HCT116 (cell line): Measurements from ENCODE around the gene NKPD1. TPM values are rescaled to one million over a fixed set of nuclear protein-coding genes. Genes with fewer than 3 reads are reported as not detected.

ENCODE experiments used
- ATAC-seq: fragments of 200-7000 bp; cut with Tn5 transposase; 2 replicates; pipeline ENCODE4 v1.9.1; 2020; ENCODE audit warnings: mild to moderate bottlenecking, moderate library complexity
- BruUV-seq: library from RNA; stranded (reverse); fragments of 400-500 nt; replicated peaks from 2 replicates; lab custom pipeline; 2021; lab: Mats Ljungman, UMichigan
- CTCF ChIA-PET: fragments of 300-600 bp; sonication (Branson Sonifier 250); formaldehyde crosslinking; loops from one replicate; lab custom pipeline; 2021; ENCODE audit warnings: antibody characterized with exemption; lab: Charles Lee
- POLR2A ChIA-PET: fragments of 300-600, 350-600 bp; sonication (Branson Sonifier 250); formaldehyde crosslinking; loops from one replicate; lab custom pipeline; 2021; ENCODE audit warnings: antibody characterized with exemption; lab: Charles Lee
- RAD21 ChIA-PET, 2 experiments: fragments of 300-600 bp; sonication (Branson Sonifier 250); formaldehyde crosslinking; loops; one replicate each; lab custom pipeline; 2023; ENCODE audit warnings: low total read pairs in 2 of 2; ENCODE audit not compliant: uncharacterized antibody in 2 of 2, unreplicated experiment in 2 of 2, low non-redundant PET in 1 of 2; lab: Charles Lee
- DNase-seq: peaks from one replicate; pipeline ENCODE4 v3.0.0-alpha.2; 2010; ENCODE audit warnings: low read depth, low spot score
- H2AFZ ChIP-seq: fragments of 200-600 bp; shearing (Covaris generic), sonication (generic); 2 replicates; pipeline ENCODE4 v1.6.1; 2017; ENCODE audit warnings: low read depth, mixed run types, mixed read lengths, antibody characterized with exemption, low read length; ENCODE audit not compliant: poor library complexity, severe bottlenecking
- H3K27ac ChIP-seq: 2 replicates; pipeline ENCODE4 v1.5.1; 2012; ENCODE audit warnings: low read depth, low read length
- H3K27me3 ChIP-seq: fragments of 200-600 bp; sonication (generic); 2 replicates; pipeline ENCODE4 v1.6.1; 2016; ENCODE audit warnings: mixed run types, low read length, mixed read lengths; ENCODE audit not compliant: insufficient read depth
- H3K36me3 ChIP-seq, 2 experiments: fragments of 200-500 bp in 1 of 2; fragments of 200-600 bp in 1 of 2; sonication (Bioruptor generic) in 1 of 2; sonication (generic) in 1 of 2; 2 replicates each; pipeline versions ENCODE4 v1.5.1 to v1.6.1; 2014 to 2016; ENCODE audit warnings: low read length in 2 of 2, inconsistent platforms in 1 of 2, mixed read lengths in 1 of 2, mixed run types in 1 of 2; ENCODE audit not compliant: insufficient read depth in 2 of 2, control insufficient read depth in 1 of 2
- H3K4me1 ChIP-seq, 2 experiments: fragments of 200-600 bp in 1 of 2; sonication (generic) in 1 of 2; 2 replicates each; pipeline versions ENCODE4 v1.5.1 to v1.6.1; 2012 to 2017; ENCODE audit warnings: low read length in 2 of 2, inconsistent platforms in 1 of 2, mild to moderate bottlenecking in 1 of 2, mixed read lengths in 1 of 2, mixed run types in 1 of 2, moderate library complexity in 1 of 2; ENCODE audit not compliant: insufficient read depth in 2 of 2, control insufficient read depth in 1 of 2
- H3K4me2 ChIP-seq: fragments of 200-600 bp; sonication (generic); 2 replicates; pipeline ENCODE4 v1.6.1; 2017; ENCODE audit warnings: mixed run types, low read length, mixed read lengths
- H3K4me3 ChIP-seq, 2 experiments: fragments of 200-600 bp in 1 of 2; sonication (generic) in 1 of 2; replicated peaks in 1 of 2; 2 replicates each; pipeline ENCODE4 v1.5.1; 2011 to 2016; ENCODE audit warnings: low read length in 2 of 2, control low read depth in 1 of 2, low read depth in 1 of 2, mild to moderate bottlenecking in 1 of 2, mixed read lengths in 1 of 2, mixed run types in 1 of 2
- H3K79me2 ChIP-seq: fragments of 200-600 bp; sonication (generic); 2 replicates; pipeline ENCODE4 v1.6.1; 2017; ENCODE audit warnings: mild to moderate bottlenecking, mixed run types, low read length, moderate library complexity, mixed read lengths; ENCODE audit not compliant: insufficient read depth
- H3K9ac ChIP-seq: fragments of 200-600 bp; sonication (generic); 2 replicates; pipeline ENCODE4 v1.6.1; 2016; ENCODE audit warnings: low read length, mixed read lengths
- H3K9me2 ChIP-seq: fragments of 200-600 bp; sonication (generic), shearing (Covaris generic); 2 replicates; pipeline ENCODE4 v1.6.1; 2017; ENCODE audit warnings: mixed run types, mild to moderate bottlenecking, moderate library complexity; ENCODE audit not compliant: insufficient read depth
- H3K9me3 ChIP-seq, 2 experiments: fragments of 200-500 bp in 1 of 2; fragments of 200-600 bp in 1 of 2; sonication (Bioruptor generic) in 1 of 2; sonication (generic) in 1 of 2; 2 replicates each; pipeline ENCODE4 v1.6.1; 2014 to 2017; ENCODE audit warnings: low read length in 2 of 2, mixed read lengths in 2 of 2, inconsistent platforms in 1 of 2, low read depth in 1 of 2, mild to moderate bottlenecking in 1 of 2, mixed run types in 1 of 2, moderate library complexity in 1 of 2; ENCODE audit not compliant: control insufficient read depth in 1 of 2, insufficient read depth in 1 of 2
- H4K20me1 ChIP-seq: fragments of 200-600 bp; sonication (generic), shearing (Covaris generic); 2 replicates; pipeline ENCODE4 v1.6.1; 2017; ENCODE audit warnings: mixed run types, mild to moderate bottlenecking, moderate library complexity; ENCODE audit not compliant: insufficient read depth
- EGR1 ChIP-seq: IDR thresholded peaks from 2 replicates; pipeline ENCODE4 v1.6.1; 2012; ENCODE audit warnings: low read depth
- EZH2 ChIP-seq: fragments of 200-600 bp; sonication (generic); IDR thresholded peaks from 2 replicates; pipeline ENCODE4 v1.6.1; 2017; ENCODE audit warnings: antibody characterized with exemption, mixed run types
- JUND ChIP-seq: IDR thresholded peaks from 2 replicates; pipeline ENCODE4 v1.6.1; 2012
- MAX ChIP-seq: IDR thresholded peaks from 2 replicates; pipeline ENCODE4 v1.6.1; 2012
- RAD21 ChIP-seq: IDR thresholded peaks from 2 replicates; pipeline ENCODE4 v1.6.1; 2012; ENCODE audit warnings: low read depth, mild to moderate bottlenecking
- YY1 ChIP-seq: IDR thresholded peaks from 2 replicates; pipeline ENCODE4 v1.6.1; 2011; ENCODE audit warnings: low read length, low read depth, moderate library complexity, mild to moderate bottlenecking; ENCODE audit not compliant: insufficient replicate concordance; ENCODE audit errors: extremely low read depth
- ZBTB33 ChIP-seq: IDR thresholded peaks from 2 replicates; pipeline ENCODE4 v1.6.1; 2011; ENCODE audit warnings: mild to moderate bottlenecking, low read length, moderate library complexity; ENCODE audit not compliant: insufficient replicate concordance; ENCODE audit errors: extremely low read depth
- ZFX ChIP-seq: fragments of 450-650 bp; IDR thresholded peaks from 2 replicates; pipeline ENCODE4 v1.6.1; 2017
- intact Hi-C: fragments of 100-400 bp; cut with micrococcal nuclease; formaldehyde crosslinking; loops from 2 replicates; pipeline ENCODE4 v1.10.0; 2022
- total RNA-seq: library from RNA; stranded (reverse); gene quantifications from one replicate; pipeline ENCODE4 v1.2.1, GENCODE V29; 2021; ENCODE audit not compliant: unreplicated experiment
- TF ChIP-seq, protein P1 (sequence below): IDR thresholded peaks from 2 replicates; pipeline ENCODE4 v1.6.1; 2012; ENCODE audit warnings: low read depth

The NKPD1 gene
- total RNA-seq, 1 experiment from 2014 or later: 0.64 TPM

- CTCF ChIA-PET: no interaction called here
- Histone ChIP-seq H3K27me3 (no peaks in the 10 kb centered on the region), H3K9ac (no peak overlapping the region), H3K4me3 (no peak overlapping the region), H3K27ac (no peak overlapping the region), H2AFZ (no peak overlapping the region), H3K4me2 (no peak overlapping the region), H3K79me2 (no peaks in the 10 kb centered on the region), H3K9me2 (no peaks in the 10 kb centered on the region), H3K36me3 (no peaks in the 10 kb centered on the region), H4K20me1 (no peaks in the 10 kb centered on the region), H3K9me3 (no peaks in the 10 kb centered on the region), H3K4me1 (peaks cover 30 to 52% of the 10 kb centered on the region in 2 experiments)
- intact Hi-C loops: no loop called here
- TF ChIP-seq ZFX (no peak), RAD21 (no peak), JUND (no peak), YY1 (no peak), EGR1 (no peak), EZH2 (no peak), ZBTB33 (no peak), MAX (no peak)
- TF ChIP-seq, protein P1, sequence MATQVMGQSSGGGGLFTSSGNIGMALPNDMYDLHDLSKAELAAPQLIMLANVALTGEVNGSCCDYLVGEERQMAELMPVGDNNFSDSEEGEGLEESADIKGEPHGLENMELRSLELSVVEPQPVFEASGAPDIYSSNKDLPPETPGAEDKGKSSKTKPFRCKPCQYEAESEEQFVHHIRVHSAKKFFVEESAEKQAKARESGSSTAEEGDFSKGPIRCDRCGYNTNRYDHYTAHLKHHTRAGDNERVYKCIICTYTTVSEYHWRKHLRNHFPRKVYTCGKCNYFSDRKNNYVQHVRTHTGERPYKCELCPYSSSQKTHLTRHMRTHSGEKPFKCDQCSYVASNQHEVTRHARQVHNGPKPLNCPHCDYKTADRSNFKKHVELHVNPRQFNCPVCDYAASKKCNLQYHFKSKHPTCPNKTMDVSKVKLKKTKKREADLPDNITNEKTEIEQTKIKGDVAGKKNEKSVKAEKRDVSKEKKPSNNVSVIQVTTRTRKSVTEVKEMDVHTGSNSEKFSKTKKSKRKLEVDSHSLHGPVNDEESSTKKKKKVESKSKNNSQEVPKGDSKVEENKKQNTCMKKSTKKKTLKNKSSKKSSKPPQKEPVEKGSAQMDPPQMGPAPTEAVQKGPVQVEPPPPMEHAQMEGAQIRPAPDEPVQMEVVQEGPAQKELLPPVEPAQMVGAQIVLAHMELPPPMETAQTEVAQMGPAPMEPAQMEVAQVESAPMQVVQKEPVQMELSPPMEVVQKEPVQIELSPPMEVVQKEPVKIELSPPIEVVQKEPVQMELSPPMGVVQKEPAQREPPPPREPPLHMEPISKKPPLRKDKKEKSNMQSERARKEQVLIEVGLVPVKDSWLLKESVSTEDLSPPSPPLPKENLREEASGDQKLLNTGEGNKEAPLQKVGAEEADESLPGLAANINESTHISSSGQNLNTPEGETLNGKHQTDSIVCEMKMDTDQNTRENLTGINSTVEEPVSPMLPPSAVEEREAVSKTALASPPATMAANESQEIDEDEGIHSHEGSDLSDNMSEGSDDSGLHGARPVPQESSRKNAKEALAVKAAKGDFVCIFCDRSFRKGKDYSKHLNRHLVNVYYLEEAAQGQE: no peak
- BruUV-seq: no TSS peak
- POLR2A ChIA-PET: no interaction called here
- ATAC-seq (no peak), DNase-seq (no peak)
- RAD21 ChIA-PET: no interaction called here
Observed at GRCh38 chr19:45156751-45157150, 4.0 kb downstream of the NKPD1 start.
